ENCODE measurements around the gene COPS6.

The COPS6 gene

DNA sequence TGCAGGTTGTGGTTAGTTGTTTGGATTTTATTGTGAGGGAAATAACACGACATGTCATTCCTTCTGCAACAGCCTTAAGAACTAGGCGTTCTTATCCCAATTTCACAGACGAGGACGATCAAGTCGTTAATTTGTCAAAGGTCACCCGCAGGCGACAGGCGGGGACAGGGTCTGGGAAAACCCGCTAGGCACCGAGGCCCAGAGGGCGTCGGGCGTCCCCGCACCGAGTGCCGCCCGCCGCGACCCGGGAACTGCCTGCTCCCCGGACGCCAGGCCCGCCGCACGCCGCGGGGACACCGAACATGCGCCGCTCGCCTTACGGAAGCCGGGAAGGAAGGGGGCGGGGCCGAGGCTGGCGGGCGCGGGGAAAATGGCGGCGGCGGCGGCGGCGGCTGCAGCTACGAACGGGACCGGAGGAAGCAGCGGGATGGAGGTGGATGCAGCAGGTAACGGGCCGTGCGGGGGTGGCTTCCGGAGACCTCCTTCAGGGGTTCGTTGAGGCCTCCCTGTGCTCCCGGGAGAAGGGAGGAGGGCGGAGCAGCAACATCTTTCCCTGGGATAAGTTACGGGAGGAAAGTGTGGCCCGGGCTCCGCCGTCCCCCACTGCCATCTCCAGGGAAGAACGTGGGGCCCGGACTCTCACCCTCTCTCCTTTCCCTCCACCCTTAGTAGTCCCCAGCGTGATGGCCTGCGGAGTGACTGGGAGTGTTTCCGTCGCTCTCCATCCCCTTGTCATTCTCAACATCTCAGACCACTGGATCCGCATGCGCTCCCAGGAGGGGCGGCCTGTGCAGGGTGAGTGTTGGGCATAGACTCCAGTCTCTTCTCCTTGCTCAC lies at the start of gene COPS6:
Gene COPS6 (plus strand): TSS at position 349 of the 837 bp plus-strand sequence. CDS start 22 bp downstream, at position 371.
- peak; percentile 89 for DNase-seq

DNA sequence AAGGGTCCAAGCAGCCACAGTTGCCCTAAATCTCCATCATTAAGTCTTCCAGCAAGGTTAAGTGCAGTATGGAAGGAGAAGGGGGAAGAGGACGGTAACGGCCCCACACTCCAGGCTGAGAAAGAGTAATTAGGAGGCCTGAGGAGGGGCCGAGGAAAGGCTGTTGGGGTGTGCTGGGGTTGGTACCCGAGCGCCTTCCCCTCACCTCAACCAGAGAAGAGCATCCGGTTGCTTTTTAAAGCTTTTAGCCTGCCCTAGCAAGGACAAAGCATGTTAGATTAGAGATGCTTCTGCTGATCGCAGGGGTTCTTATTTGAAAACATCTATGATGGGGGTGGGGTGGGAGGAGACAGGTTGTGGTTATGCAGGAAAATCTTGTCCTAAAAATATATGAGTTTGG lies 48.2 kb upstream of the COPS6 start:
- no peak for DNase-seq

DNA sequence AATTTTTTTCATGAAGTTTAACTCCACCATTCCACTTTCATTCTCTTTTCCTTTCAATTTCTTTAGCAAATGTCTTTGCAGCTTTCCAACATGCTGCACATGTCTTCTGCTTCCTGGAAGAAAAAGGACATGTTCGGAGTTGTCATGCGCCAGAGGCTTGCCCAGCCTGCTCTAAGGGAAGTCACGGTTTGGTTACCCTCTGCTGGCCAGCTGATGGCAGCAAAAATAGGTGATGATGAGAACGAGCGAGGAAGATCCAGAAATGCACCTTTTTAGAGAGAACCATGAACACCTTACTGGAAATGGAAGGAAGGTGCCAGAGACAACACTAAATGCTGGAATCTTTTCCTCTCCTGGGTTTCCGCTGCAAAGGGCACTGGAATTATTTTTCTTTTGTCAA lies 44.1 kb upstream of the COPS6 start:
- peak; percentile 17 for DNase-seq

GRCh38 chr7:100048680-100049079 lies 40.1 kb upstream of the COPS6 start:
- DNase-seq = no peak

GRCh38 chr7:100049441-100050291 lies 39.1 kb upstream of the COPS6 start, which contains the start of gene ZSCAN21:
Gene ZSCAN21, plus strand, starts transcription at chr7:100049774. Its CDS starts 7,233 bp downstream, at chr7:100057007.
- peak; percentile 86 for DNase-seq

GRCh38 chr7:100051611-100052010 lies 37.2 kb upstream of the COPS6 start:
- DNase-seq = no peak

GRCh38 chr7:100053215-100053614 lies 35.6 kb upstream of the COPS6 start:
- peak; percentile 21 for DNase-seq

GRCh38 chr7:100057006-100057405 lies 31.8 kb upstream of the COPS6 start:
- no peak for DNase-seq

DNA sequence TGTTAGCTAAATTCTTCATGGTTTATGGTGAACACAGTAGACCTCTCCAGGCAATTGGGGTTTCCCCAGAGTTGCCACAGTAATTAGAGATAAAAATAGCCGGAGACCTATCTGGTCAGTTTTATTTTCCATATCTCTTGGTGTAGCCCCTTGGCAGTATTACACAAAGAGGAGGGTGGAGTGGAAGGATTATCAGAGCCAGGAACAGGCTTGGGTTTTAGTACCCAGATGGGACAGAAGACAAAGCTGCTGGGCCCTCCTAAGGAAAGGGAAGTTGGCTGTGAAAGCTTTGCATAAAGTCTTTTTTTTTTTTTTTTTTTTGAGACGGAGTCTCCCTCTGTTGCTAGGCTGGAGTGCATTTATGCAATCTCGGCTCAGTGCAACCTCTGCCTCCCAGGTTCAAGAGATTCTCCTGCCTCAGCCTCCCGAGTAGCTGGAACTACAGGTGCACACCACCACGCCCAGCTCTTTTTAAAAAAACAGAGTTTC lies 29.5 kb upstream of the COPS6 start:
- DNase-seq = no peak

DNA sequence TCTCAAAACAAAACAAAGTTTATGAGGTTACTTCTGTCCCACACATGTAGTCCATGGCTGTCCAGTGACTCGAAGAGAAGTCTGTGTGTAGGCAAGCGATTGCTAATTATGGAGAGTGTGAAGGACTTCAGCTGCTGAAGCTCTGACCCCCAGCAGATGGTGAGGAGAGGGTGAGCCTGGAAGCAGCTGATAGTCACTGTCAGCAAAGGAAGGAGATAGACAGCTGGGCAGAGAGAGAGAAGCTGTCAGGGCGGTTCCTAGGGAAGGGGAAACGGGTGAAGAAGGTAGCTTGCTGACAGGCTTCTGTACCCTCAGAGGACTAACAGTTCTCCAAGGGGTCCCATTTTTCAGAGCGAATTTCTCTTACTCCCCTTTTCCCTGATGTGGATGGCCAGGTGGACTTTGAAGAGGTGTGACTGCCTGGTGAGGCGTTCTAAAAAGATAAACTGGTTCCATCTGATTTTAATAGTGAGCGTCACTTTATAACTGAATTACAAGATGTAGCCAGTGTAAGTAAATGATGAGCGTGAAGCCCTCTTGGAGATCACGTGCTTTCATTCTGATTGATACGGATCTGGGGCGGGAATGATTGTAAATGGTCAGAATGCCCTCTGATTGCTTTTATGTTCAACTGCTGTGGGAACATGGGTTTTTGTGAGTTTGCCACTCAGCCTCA lies 27.1 kb upstream of the COPS6 start:
- no peak for DNase-seq

DNA sequence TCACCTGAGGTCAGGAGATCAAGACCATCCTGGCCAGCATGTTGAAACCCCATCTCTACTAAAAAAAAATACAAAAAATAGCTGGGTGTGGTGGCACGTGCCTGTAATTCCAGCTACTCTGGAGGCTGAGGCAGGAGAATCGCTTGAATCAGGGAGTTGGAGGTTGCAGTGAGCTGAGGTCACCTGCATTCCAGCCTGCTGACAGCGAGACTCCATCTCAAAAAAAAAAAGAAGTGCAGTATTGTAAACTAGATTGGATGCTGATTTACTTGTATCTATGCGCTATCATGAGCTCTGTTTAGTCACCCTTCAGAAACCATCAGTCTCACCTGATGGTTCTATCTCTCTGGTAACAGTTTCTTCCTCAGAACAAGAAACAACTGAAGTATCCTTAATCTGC lies 25.4 kb upstream of the COPS6 start:
- no peak for DNase-seq

- no peak for DNase-seq
Measured at GRCh38 chr7:100064162-100064561, 24.6 kb upstream of the COPS6 start.

DNA sequence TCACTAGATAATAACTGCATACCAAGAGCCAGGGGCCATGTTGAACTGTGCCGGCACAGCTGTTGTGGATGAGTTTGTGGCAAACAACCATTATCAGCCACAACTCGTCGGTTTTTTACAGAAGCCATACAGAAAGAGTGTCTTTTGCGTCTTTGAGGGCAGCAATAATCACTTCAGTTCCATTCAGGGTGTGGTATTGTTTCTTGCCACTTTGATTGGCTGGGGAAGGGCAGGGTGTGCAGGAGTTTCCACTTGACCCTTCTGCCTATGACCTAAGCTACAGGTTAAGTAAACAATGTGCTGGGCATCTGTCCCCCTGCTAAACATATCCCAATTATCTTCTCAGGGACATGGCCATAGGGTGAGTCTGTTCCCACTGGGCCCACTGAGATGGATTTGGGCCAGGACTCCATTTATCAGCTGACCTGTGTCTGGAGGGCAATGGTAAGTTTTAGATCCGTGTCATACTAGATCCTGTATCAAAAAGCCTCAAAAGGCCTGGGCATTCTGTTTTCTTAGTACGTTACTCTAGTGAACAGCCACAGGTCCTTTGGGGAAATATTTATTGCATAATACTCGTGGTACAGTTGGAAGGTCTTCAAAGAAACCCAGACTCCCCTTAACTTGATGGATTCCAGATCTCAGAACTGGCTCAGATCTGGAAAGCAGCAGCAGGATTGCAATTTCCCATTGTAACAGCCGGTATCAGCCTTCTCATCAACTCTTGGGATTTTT lies 23.1 kb upstream of the COPS6 start:
- DNase-seq = no peak

- DNase-seq = no peak
Measured at GRCh38 chr7:100066953-100067352, 21.8 kb upstream of the COPS6 start.

GRCh38 chr7:100069991-100070390 lies 18.8 kb upstream of the COPS6 start:
- DNase-seq = no peak

- no peak for DNase-seq
Measured at GRCh38 chr7:100071018-100071723, 17.6 kb upstream of the COPS6 start.

- no peak for DNase-seq
Measured at GRCh38 chr7:100072462-100072861, 16.3 kb upstream of the COPS6 start.

GRCh38 chr7:100074841-100075240 lies 13.9 kb upstream of the COPS6 start:
- DNase-seq = no peak

DNA sequence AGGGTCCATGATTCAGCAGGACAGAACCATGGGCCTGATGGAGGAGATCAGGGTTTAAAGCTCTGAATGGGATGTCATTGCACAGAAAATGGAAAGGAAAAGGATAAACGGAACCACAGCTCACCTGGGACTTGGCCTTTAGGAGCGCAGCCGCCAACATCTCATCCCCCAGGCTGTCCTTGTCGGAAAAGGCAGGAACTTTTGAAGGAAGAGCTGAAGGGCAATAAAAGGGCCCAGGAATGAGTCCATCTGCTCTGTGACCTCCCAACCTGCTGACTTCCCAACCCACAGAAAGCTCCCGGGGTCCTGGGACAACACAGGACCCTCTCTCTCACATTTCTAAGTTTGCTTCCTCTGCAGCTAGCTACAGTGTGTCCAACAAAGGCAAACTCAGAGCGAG lies 13.4 kb upstream of the COPS6 start:
- no peak for DNase-seq

DNA sequence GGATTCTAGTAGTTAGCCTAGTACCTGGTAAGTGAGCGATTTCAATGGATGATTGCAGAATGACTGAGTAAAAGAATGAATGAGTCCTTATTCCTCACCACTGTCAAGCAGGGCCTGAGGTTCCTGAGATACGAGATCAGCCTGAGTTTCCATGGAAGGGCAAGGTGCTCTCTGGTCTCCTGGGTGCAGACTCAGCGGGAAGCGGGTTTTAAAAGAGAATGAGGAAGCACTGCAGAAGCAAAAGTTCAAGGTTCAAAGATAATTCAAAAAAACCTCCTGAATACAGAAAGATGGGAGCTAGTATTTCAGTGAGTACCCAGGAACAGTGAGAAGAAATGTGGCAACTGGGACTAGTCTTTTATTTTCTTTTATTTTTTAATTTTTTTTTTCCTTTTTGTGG lies 11.6 kb upstream of the COPS6 start:
- DNase-seq = no peak

GRCh38 chr7:100079024-100079560 lies 9.7 kb upstream of the COPS6 start:
- no peak for DNase-seq

Measured in CD4-positive, alpha-beta T cell treated with Interleukin-6 for 4 hours (primary cell).